ENCODE measurements around the gene KCND1. TPM values are rescaled to one million over a fixed set of nuclear protein-coding genes. Genes with fewer than 3 reads are reported as not detected.

The KCND1 gene
- total RNA-seq, 4 donors from 2014 or later = 2.1 to 7.5 (median 4.2) TPM

GRCh38 chrX:48958635-48959094 is 13.0 kb downstream of the KCND1 start:
- WGBS, 2 donors = 0 to 37% methylated on average over 5 to 21 of the region's 21 CpGs
- H3K4me3 ChIP-seq = peak overlapping the region; percentile 34 to 83 (median 46)
- no peak for DNase-seq (ENCODE audit: low spot score in 2 of 2)
- peaks cover 0 to 42% (median 7%) of the 10 kb centered on the region in 4 donors for H3K4me1 ChIP-seq
- H3K9me3 ChIP-seq = no peaks in the 10 kb centered on the region
- peak overlapping the region; percentile 75 to 95 (median 88) for H3K27ac ChIP-seq
- no peak for TF ChIP-seq POLR2A (IDR thresholded peaks at IDR 0.05)
- no peak for TF ChIP-seq EP300 (IDR thresholded peaks at IDR 0.05)
- TF ChIP-seq CTCF (IDR thresholded peaks at IDR 0.05) = no peak
- no peaks in the 10 kb centered on the region for H3K27me3 ChIP-seq
- H3K36me3 ChIP-seq = peaks cover 0 to 14% (median 0%) of the 10 kb centered on the region in 3 donors

GRCh38 chrX:48957827-48958634 is 13.6 kb downstream of the KCND1 start:
- H3K4me1 ChIP-seq = peaks cover 0 to 48% (median 9%) of the 10 kb centered on the region in 4 donors
- 0 to 46% methylated on average over 13 to 66 of the region's 66 CpGs for WGBS, 2 donors
- H3K27ac ChIP-seq = peak overlapping the region; percentile 88 to 95 (median 91)
- peak; percentile 89 to 91 for DNase-seq (ENCODE audit: low spot score in 2 of 2)
- peak overlapping the region; percentile 26 to 83 (median 57) for H3K4me3 ChIP-seq
- no peaks in the 10 kb centered on the region for H3K9me3 ChIP-seq
- H3K27me3 ChIP-seq = no peaks in the 10 kb centered on the region
- H3K36me3 ChIP-seq = peaks cover 0 to 14% (median 0%) of the 10 kb centered on the region in 3 donors
- TF ChIP-seq POLR2A (IDR thresholded peaks at IDR 0.05) (peak; percentile 37 to 74), CTCF (IDR thresholded peaks at IDR 0.05) (peak in 1 of 5 experiments; percentile 27), EP300 (IDR thresholded peaks at IDR 0.05) (peak; percentile 43 to 92)

- H3K27ac ChIP-seq = peak within 1 kb of the TSS; percentile 88 to 95 (median 91)
- H3K36me3 ChIP-seq = peaks cover 0 to 14% (median 0%) of the 10 kb centered on the region in 3 donors
- peaks cover 0 to 54% (median 9%) of the 10 kb centered on the region in 4 donors for H3K4me1 ChIP-seq
- peak in 1 of 2 donors; percentile 19 for DNase-seq (ENCODE audit: low spot score in 2 of 2)
- H3K9me3 ChIP-seq = no peaks in the 10 kb centered on the region
- no peak for TF ChIP-seq EP300 (IDR thresholded peaks at IDR 0.05)
- TF ChIP-seq CTCF (IDR thresholded peaks at IDR 0.05) = no peak
- TF ChIP-seq POLR2A (IDR thresholded peaks at IDR 0.05) = no peak
- peak within 1 kb of the TSS; percentile 56 to 83 (median 60) for H3K4me3 ChIP-seq
- WGBS, 2 donors = 0 to 51% methylated on average over 11 to 53 of the region's 53 CpGs
- H3K27me3 ChIP-seq = no peaks in the 10 kb centered on the region
These were observed 14.2 kb downstream of the KCND1 start, which contains the start of gene OTUD5 for GRCh38 chrX:48957477-48957826. Gene OTUD5 (minus strand): TSS chrX:48957607. CDS start chrX:48957570, 37 bp downstream.

- Histone ChIP-seq H3K4me1 (peaks cover 0 to 54% (median 9%) of the 10 kb centered on the region in 4 donors), H3K27ac (peak overlapping the region; percentile 88 to 95 (median 91))
- WGBS, 2 donors = 0 to 66% methylated on average over 34 to 60 of the region's 61 CpGs
These were observed 14.8 kb downstream of the KCND1 start for GRCh38 chrX:48956728-48957414.

More at GRCh38 chrX:48956728-48957414, 14.8 kb downstream of the KCND1 start:
- H3K9me3 ChIP-seq = no peaks in the 10 kb centered on the region
- H3K27me3 ChIP-seq = no peaks in the 10 kb centered on the region
- no peak for TF ChIP-seq POLR2A (IDR thresholded peaks at IDR 0.05)
- no peak for TF ChIP-seq EP300 (IDR thresholded peaks at IDR 0.05)
- TF ChIP-seq CTCF (IDR thresholded peaks at IDR 0.05) = no peak
- H3K36me3 ChIP-seq = peaks cover 0 to 14% (median 0%) of the 10 kb centered on the region in 3 donors
- peak overlapping the region; percentile 56 to 83 (median 60) for H3K4me3 ChIP-seq
- DNase-seq (ENCODE audit: low spot score in 2 of 2) = no peak

Data from tibial nerve (tissue), 4 donors.